HCT116 (cell line): ENCODE data around the gene ABL1. TPM values are rescaled to one million over a fixed set of nuclear protein-coding genes. Genes with fewer than 3 reads are reported as not detected.

Source experiments
- ATAC-seq: fragments of 200-7000 bp; cut with Tn5 transposase; 2 replicates; pipeline ENCODE4 v1.9.1; 2020; ENCODE audit warnings: mild to moderate bottlenecking, moderate library complexity
- BruUV-seq: library from RNA; stranded (reverse); fragments of 400-500 nt; replicated peaks from 2 replicates; lab custom pipeline; 2021; lab: Mats Ljungman, UMichigan
- CTCF ChIA-PET: fragments of 300-600 bp; sonication (Branson Sonifier 250); formaldehyde crosslinking; loops from one replicate; lab custom pipeline; 2021; ENCODE audit warnings: antibody characterized with exemption; lab: Charles Lee
- POLR2A ChIA-PET: fragments of 300-600, 350-600 bp; sonication (Branson Sonifier 250); formaldehyde crosslinking; loops from one replicate; lab custom pipeline; 2021; ENCODE audit warnings: antibody characterized with exemption; lab: Charles Lee
- RAD21 ChIA-PET, 2 experiments: fragments of 300-600 bp; sonication (Branson Sonifier 250); formaldehyde crosslinking; loops; one replicate each; lab custom pipeline; 2023; ENCODE audit warnings: low total read pairs in 2 of 2; ENCODE audit not compliant: uncharacterized antibody in 2 of 2, unreplicated experiment in 2 of 2, low non-redundant PET in 1 of 2; lab: Charles Lee
- DNase-seq: peaks from one replicate; pipeline ENCODE4 v3.0.0-alpha.2; 2010; ENCODE audit warnings: low read depth, low spot score
- H2AFZ ChIP-seq: fragments of 200-600 bp; shearing (Covaris generic), sonication (generic); 2 replicates; pipeline ENCODE4 v1.6.1; 2017; ENCODE audit warnings: low read depth, mixed run types, mixed read lengths, antibody characterized with exemption, low read length; ENCODE audit not compliant: poor library complexity, severe bottlenecking
- H3K27ac ChIP-seq: 2 replicates; pipeline ENCODE4 v1.5.1; 2012; ENCODE audit warnings: low read depth, low read length
- H3K27me3 ChIP-seq: fragments of 200-600 bp; sonication (generic); 2 replicates; pipeline ENCODE4 v1.6.1; 2016; ENCODE audit warnings: mixed run types, low read length, mixed read lengths; ENCODE audit not compliant: insufficient read depth
- H3K36me3 ChIP-seq, 2 experiments: fragments of 200-500 bp in 1 of 2; fragments of 200-600 bp in 1 of 2; sonication (Bioruptor generic) in 1 of 2; sonication (generic) in 1 of 2; 2 replicates each; pipeline versions ENCODE4 v1.5.1 to v1.6.1; 2014 to 2016; ENCODE audit warnings: low read length in 2 of 2, inconsistent platforms in 1 of 2, mixed read lengths in 1 of 2, mixed run types in 1 of 2; ENCODE audit not compliant: insufficient read depth in 2 of 2, control insufficient read depth in 1 of 2
- H3K4me1 ChIP-seq, 2 experiments: fragments of 200-600 bp in 1 of 2; sonication (generic) in 1 of 2; 2 replicates each; pipeline versions ENCODE4 v1.5.1 to v1.6.1; 2012 to 2017; ENCODE audit warnings: low read length in 2 of 2, inconsistent platforms in 1 of 2, mild to moderate bottlenecking in 1 of 2, mixed read lengths in 1 of 2, mixed run types in 1 of 2, moderate library complexity in 1 of 2; ENCODE audit not compliant: insufficient read depth in 2 of 2, control insufficient read depth in 1 of 2
- H3K4me2 ChIP-seq: fragments of 200-600 bp; sonication (generic); 2 replicates; pipeline ENCODE4 v1.6.1; 2017; ENCODE audit warnings: mixed run types, low read length, mixed read lengths
- H3K4me3 ChIP-seq, 2 experiments: fragments of 200-600 bp in 1 of 2; sonication (generic) in 1 of 2; replicated peaks in 1 of 2; 2 replicates each; pipeline ENCODE4 v1.5.1; 2011 to 2016; ENCODE audit warnings: low read length in 2 of 2, control low read depth in 1 of 2, low read depth in 1 of 2, mild to moderate bottlenecking in 1 of 2, mixed read lengths in 1 of 2, mixed run types in 1 of 2
- H3K79me2 ChIP-seq: fragments of 200-600 bp; sonication (generic); 2 replicates; pipeline ENCODE4 v1.6.1; 2017; ENCODE audit warnings: mild to moderate bottlenecking, mixed run types, low read length, moderate library complexity, mixed read lengths; ENCODE audit not compliant: insufficient read depth
- H3K9ac ChIP-seq: fragments of 200-600 bp; sonication (generic); 2 replicates; pipeline ENCODE4 v1.6.1; 2016; ENCODE audit warnings: low read length, mixed read lengths
- H3K9me2 ChIP-seq: fragments of 200-600 bp; sonication (generic), shearing (Covaris generic); 2 replicates; pipeline ENCODE4 v1.6.1; 2017; ENCODE audit warnings: mixed run types, mild to moderate bottlenecking, moderate library complexity; ENCODE audit not compliant: insufficient read depth
- H3K9me3 ChIP-seq, 2 experiments: fragments of 200-500 bp in 1 of 2; fragments of 200-600 bp in 1 of 2; sonication (Bioruptor generic) in 1 of 2; sonication (generic) in 1 of 2; 2 replicates each; pipeline ENCODE4 v1.6.1; 2014 to 2017; ENCODE audit warnings: low read length in 2 of 2, mixed read lengths in 2 of 2, inconsistent platforms in 1 of 2, low read depth in 1 of 2, mild to moderate bottlenecking in 1 of 2, mixed run types in 1 of 2, moderate library complexity in 1 of 2; ENCODE audit not compliant: control insufficient read depth in 1 of 2, insufficient read depth in 1 of 2
- H4K20me1 ChIP-seq: fragments of 200-600 bp; sonication (generic), shearing (Covaris generic); 2 replicates; pipeline ENCODE4 v1.6.1; 2017; ENCODE audit warnings: mixed run types, mild to moderate bottlenecking, moderate library complexity; ENCODE audit not compliant: insufficient read depth
- CEBPB ChIP-seq: IDR thresholded peaks from 2 replicates; pipeline ENCODE4 v1.6.1; 2012; ENCODE audit warnings: low read depth
- EGR1 ChIP-seq: IDR thresholded peaks from 2 replicates; pipeline ENCODE4 v1.6.1; 2012; ENCODE audit warnings: low read depth
- EZH2 ChIP-seq: fragments of 200-600 bp; sonication (generic); IDR thresholded peaks from 2 replicates; pipeline ENCODE4 v1.6.1; 2017; ENCODE audit warnings: antibody characterized with exemption, mixed run types
- FOSL1 ChIP-seq: IDR thresholded peaks from 2 replicates; pipeline ENCODE4 v1.6.1; 2012; ENCODE audit warnings: low read depth
- POLR2A ChIP-seq: IDR thresholded peaks from 2 replicates; pipeline ENCODE4 v1.7.0; 2011; ENCODE audit warnings: borderline replicate concordance; ENCODE audit not compliant: insufficient read depth, insufficient read length; ENCODE audit errors: extremely low read depth
- TCF7L2 ChIP-seq: IDR thresholded peaks from 2 replicates; pipeline ENCODE4 v1.7.0; 2011; ENCODE audit warnings: borderline replicate concordance, inconsistent platforms; ENCODE audit not compliant: insufficient read depth, insufficient read length; ENCODE audit errors: extremely low read depth
- intact Hi-C: fragments of 100-400 bp; cut with micrococcal nuclease; formaldehyde crosslinking; loops from 2 replicates; pipeline ENCODE4 v1.10.0; 2022
- total RNA-seq: library from RNA; stranded (reverse); gene quantifications from one replicate; pipeline ENCODE4 v1.2.1, GENCODE V29; 2021; ENCODE audit not compliant: unreplicated experiment

Gene ABL1
- total RNA-seq, 1 experiment from 2014 or later: 54.7 TPM

GRCh38 chr9:130936285-130937117 is 101.4 kb downstream of the ABL1 start:
- Histone ChIP-seq H3K4me2 (peak overlapping the region; percentile 93), H4K20me1 (no peaks in the 10 kb centered on the region), H2AFZ (no peak overlapping the region), H3K27ac (peak overlapping the region; percentile 43), H3K9ac (peak overlapping the region; percentile 25; the same call in 1 of the 2 replicates), H3K27me3 (no peaks in the 10 kb centered on the region), H3K9me3 (no peaks in the 10 kb centered on the region), H3K79me2 (no peaks in the 10 kb centered on the region), H3K4me1 (peaks cover 27 to 57% of the 10 kb centered on the region in 2 experiments), H3K4me3 (no peak overlapping the region; a peak in 1 of 4 replicates), H3K9me2 (no peaks in the 10 kb centered on the region), H3K36me3 (no peaks in the 10 kb centered on the region)
- ATAC-seq: peak; percentile 31
- ChIA-PET POLR2A (interaction anchor here (1.1 kb wide), 2 partner anchors 9 to 10 kb away, joined by 3 read pairs; no protein-coding TSS in a partner anchor), RAD21 (interaction anchor here in 1 of 2 experiments (1.5 kb wide), 1 partner anchor 62 kb away, joined by 4 read pairs; no protein-coding TSS in a partner anchor), CTCF (interaction anchor here (0.6 to 1.4 kb wide), 3 partner anchors 62 to 110 kb away, joined by 3 to 5 read pairs (median 4); no protein-coding TSS in a partner anchor)
- intact Hi-C loops: no loop called here
- TF ChIP-seq CEBPB: no peak
- no peak for TF ChIP-seq EGR1
- TF ChIP-seq POLR2A: no peak
- TF ChIP-seq EZH2: no peak
- TF ChIP-seq TCF7L2: peak; percentile 47
- TF ChIP-seq FOSL1: no peak
- TSS peak; percentile 27 for BruUV-seq
- no peak for DNase-seq

Other genes with a start within 250 kb of the ABL1 start
- 0.54 TPM for gene PRDM12, start 170.7 kb upstream of the ABL1 start, total RNA-seq
- gene EXOSC2, start 141.5 kb upstream of the ABL1 start, total RNA-seq: 71.5 TPM
- gene QRFP, start 61.6 kb downstream of the ABL1 start, total RNA-seq: not detected
- gene FIBCD1, start 104.0 kb downstream of the ABL1 start, total RNA-seq: 26.1 TPM
- 7.7 TPM for gene LAMC3, start 173.9 kb downstream of the ABL1 start, total RNA-seq